Memory B cell (primary cell): ENCODE results near the gene TWNK.
"Not testable (repeated sequence)": the region's sequence is repeated elsewhere in the genome, so short reads cannot be mapped to it uniquely, and the experiment has no call there.

Experiments
- ATAC-seq: fragments of 150-1000 bp; cut with Tn5 transposase; 2 replicates; pipeline ENCODE4 v1.10.0; 2021; ENCODE audit warnings: low read depth, mild to moderate bottlenecking, moderate library complexity
- DNase-seq, 2 donors: peaks; one replicate each; pipeline ENCODE4 v3.0.0; 2022; ENCODE audit warnings: low spot score in 2 of 2
- H3K27ac Mint-ChIP-seq: one replicate; pipeline ENCODE4 v1.8.0; 2022; ENCODE audit warnings: mild to moderate bottlenecking, moderate library complexity, mixed read lengths
- H3K27me3 Mint-ChIP-seq: one replicate; pipeline ENCODE4 v1.8.0; 2022; ENCODE audit warnings: mixed read lengths
- H3K36me3 Mint-ChIP-seq: one replicate; pipeline ENCODE4 v1.8.0; 2022; ENCODE audit warnings: mild to moderate bottlenecking, mixed read lengths
- H3K4me1 Mint-ChIP-seq: one replicate; pipeline ENCODE4 v1.8.0; 2022; ENCODE audit warnings: mixed read lengths
- H3K4me3 Mint-ChIP-seq: one replicate; pipeline ENCODE4 v1.8.0; 2022; ENCODE audit warnings: mild to moderate bottlenecking, moderate library complexity, mixed read lengths
- H3K9me3 Mint-ChIP-seq: one replicate; pipeline ENCODE4 v1.8.0; 2022; ENCODE audit warnings: mixed read lengths

TWNK gene

DNA sequence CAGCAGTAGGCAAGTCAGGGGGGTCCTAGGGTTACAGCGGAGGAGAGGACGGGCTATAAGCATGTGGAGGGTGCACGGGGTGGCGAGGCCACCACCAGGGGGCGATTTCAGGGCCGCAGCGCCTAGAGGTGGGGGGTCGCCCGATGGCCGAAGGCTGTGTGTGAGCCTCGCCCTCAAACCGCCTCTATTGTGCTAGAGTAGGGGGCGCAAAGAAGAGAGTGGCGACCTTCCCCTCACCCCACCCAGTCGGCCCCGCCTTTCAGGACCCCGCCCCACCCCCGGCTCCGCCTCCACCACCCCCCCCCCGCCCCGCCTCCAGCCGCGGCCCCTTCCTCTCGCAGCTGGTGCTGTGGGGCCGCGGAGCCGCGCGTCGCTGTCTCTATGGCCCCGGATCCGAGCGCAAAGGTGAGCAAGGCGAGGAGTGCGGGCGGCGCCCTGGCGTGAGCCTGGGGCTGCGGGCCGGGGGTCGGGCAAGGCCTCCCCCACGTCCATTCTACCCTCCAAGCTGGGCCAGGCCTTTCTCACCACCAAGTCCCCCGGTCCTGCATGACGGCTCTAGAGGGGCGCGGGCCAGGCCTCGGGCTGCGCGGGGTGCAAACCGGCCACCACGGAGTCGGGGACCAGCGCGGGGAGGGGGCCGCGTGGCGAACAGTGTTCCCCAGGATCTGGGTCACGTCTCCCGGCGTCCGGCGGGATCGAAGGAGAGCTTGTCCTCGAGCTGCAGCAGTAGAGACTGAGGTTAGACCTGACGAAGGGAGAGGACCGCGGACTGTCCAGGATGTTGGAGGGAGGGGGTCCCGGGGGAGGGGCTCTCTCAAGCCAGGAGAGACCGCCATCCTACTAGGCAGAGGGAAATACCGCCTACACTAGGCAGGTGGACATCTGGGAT is 17.9 kb upstream of the TWNK start, which contains the start of gene SEMA4G:
Gene SEMA4G (plus strand): TSS at position 318 of the 889 bp plus-strand sequence. CDS start 3,409 bp downstream, outside the sequence.
- Mint-ChIP-seq H3K9me3 (no peaks in the 10 kb centered on the region), H3K27ac (no peak within 1 kb of the TSS), H3K36me3 (peaks cover 7% of the 10 kb centered on the region), H3K27me3 (no peaks in the 10 kb centered on the region), H3K4me3 (peak within 1 kb of the TSS; percentile 77), H3K4me1 (peaks cover 21% of the 10 kb centered on the region)
- peak; percentile 85 for ATAC-seq
- DNase-seq, result peak; percentile 49 to 68

DNA sequence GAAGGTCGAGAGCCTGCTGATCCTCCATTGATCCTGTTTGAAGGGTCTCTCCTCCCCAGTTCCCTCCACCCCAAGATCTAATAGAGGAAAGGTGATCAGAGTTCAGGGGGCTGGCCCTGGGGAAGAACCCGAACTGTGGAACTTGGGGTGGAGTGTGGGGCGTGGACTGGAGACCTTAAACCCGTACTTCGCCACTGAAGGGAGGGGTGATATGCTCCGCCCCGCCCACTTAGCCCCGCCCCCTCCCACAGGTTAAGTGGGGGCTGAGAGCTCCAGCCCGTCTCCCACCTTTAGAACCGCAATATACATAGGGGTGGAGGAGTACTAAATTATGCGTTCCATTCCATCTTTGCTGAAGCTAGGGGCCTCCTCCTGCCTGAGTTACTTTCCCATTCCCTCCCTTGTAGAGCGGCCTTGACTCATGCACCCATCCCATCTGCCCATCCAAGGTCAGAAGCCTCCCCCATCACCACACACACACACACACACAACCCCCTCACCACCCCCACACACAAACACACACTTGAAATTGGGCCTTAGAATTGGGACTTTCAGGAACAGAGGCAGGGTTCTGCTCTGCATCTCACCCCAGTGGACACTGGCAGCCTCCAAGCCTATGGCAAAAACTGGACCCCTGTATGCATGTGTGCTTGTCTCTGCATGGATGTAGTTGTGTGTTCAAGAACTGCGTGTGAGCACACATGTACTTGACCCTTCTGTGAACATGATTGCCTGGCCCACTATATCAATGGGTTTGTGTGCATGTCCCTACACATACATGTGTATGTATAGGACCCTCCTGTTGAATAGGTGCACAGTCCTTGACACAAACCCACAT is 17.0 kb upstream of the TWNK start:
- Mint-ChIP-seq H3K4me1 (peaks cover 21% of the 10 kb centered on the region), H3K36me3 (peaks cover 5% of the 10 kb centered on the region), H3K27me3 (no peaks in the 10 kb centered on the region), H3K27ac (no peak overlapping the region), H3K4me3 (peak overlapping the region; percentile 77), H3K9me3 (no peaks in the 10 kb centered on the region)
- ATAC-seq (peak; percentile 57), DNase-seq (peak in 1 of 2 donors; percentile 9)

GRCh38 chr10:100970914-100971811 is 16.2 kb upstream of the TWNK start:
- Mint-ChIP-seq H3K9me3 (no peaks in the 10 kb centered on the region), H3K4me3 (peak overlapping the region; percentile 77), H3K27ac (no peak overlapping the region), H3K4me1 (peaks cover 21% of the 10 kb centered on the region), H3K36me3 (no peaks in the 10 kb centered on the region), H3K27me3 (no peaks in the 10 kb centered on the region)
- no peak for ATAC-seq
- no peak for DNase-seq

- Mint-ChIP-seq H3K4me3 (no peak overlapping the region), H3K27ac (no peak overlapping the region), H3K9me3 (no peaks in the 10 kb centered on the region), H3K36me3 (peaks cover 3% of the 10 kb centered on the region), H3K4me1 (peaks cover 21% of the 10 kb centered on the region), H3K27me3 (no peaks in the 10 kb centered on the region)
- ATAC-seq (no peak), DNase-seq (no peak)
Observed at GRCh38 chr10:100972115-100972903, 15.0 kb upstream of the TWNK start.

DNA sequence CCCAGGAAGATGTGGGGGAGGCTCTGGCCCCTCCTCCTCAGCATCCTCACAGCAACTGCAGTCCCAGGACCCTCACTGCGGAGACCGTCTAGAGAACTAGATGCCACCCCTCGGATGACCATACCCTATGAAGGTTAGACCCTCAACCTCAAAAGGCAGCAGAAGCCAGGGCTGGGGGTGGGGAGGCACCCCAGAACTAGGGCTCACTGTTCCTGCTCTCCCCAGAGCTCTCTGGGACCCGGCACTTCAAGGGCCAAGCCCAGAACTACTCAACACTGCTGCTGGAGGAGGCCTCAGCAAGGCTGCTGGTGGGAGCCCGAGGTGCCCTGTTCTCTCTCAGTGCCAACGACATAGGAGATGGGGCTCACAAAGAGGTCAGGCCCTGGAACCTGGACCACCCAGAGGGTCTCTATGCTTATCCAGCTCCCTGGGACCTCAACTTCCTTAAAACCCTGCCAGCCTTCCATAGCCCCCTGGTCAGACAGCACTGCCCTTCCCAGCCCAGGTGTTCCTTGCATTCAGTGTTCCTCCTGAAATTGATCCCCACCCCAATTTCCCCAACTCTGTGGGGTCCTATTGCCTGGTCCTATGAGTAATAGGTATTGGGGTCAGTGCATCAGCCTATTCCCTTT is 14.3 kb upstream of the TWNK start:
- ATAC-seq (no peak), DNase-seq (no peak)
- Mint-ChIP-seq H3K36me3 (peaks cover 3% of the 10 kb centered on the region), H3K4me1 (peaks cover 19% of the 10 kb centered on the region), H3K9me3 (no peaks in the 10 kb centered on the region), H3K4me3 (no peak overlapping the region), H3K27ac (no peak overlapping the region), H3K27me3 (no peaks in the 10 kb centered on the region)

GRCh38 chr10:100975397-100975796 is 11.9 kb upstream of the TWNK start:
- H3K4me3 Mint-ChIP-seq, H3K4me1 Mint-ChIP-seq, H3K9me3 Mint-ChIP-seq, H3K27ac Mint-ChIP-seq, H3K36me3 Mint-ChIP-seq, DNase-seq, ATAC-seq, H3K27me3 Mint-ChIP-seq: not testable (repeated sequence)

- ATAC-seq, result no peak
- H3K4me1 Mint-ChIP-seq, result no peaks in the 10 kb centered on the region
- no peaks in the 10 kb centered on the region for H3K9me3 Mint-ChIP-seq
- H3K4me3 Mint-ChIP-seq, result no peak overlapping the region
- no peak for DNase-seq
- H3K27ac Mint-ChIP-seq, result no peak overlapping the region
- peaks cover 12% of the 10 kb centered on the region for H3K36me3 Mint-ChIP-seq
- no peaks in the 10 kb centered on the region for H3K27me3 Mint-ChIP-seq
Observed at GRCh38 chr10:100976906-100977305, 10.4 kb upstream of the TWNK start.

- Mint-ChIP-seq H3K4me1 (no peaks in the 10 kb centered on the region), H3K27ac (no peak overlapping the region)
Observed at GRCh38 chr10:100977436-100977835, 9.9 kb upstream of the TWNK start.

GRCh38 chr10:100978121-100978900 is 9.0 kb upstream of the TWNK start:
- no peaks in the 10 kb centered on the region for H3K4me1 Mint-ChIP-seq
- no peak overlapping the region for H3K27ac Mint-ChIP-seq
- DNase-seq, result no peak
- no peak overlapping the region for H3K4me3 Mint-ChIP-seq
- H3K9me3 Mint-ChIP-seq, result no peaks in the 10 kb centered on the region
- ATAC-seq, result no peak
- H3K36me3 Mint-ChIP-seq, result peaks cover 21% of the 10 kb centered on the region
- H3K27me3 Mint-ChIP-seq, result no peaks in the 10 kb centered on the region

More at GRCh38 chr10:100977436-100977835, 9.9 kb upstream of the TWNK start:
- Mint-ChIP-seq H3K9me3 (no peaks in the 10 kb centered on the region), H3K4me3 (no peak overlapping the region), H3K36me3 (peaks cover 16% of the 10 kb centered on the region), H3K27me3 (no peaks in the 10 kb centered on the region)
- ATAC-seq (no peak), DNase-seq (no peak)

DNA sequence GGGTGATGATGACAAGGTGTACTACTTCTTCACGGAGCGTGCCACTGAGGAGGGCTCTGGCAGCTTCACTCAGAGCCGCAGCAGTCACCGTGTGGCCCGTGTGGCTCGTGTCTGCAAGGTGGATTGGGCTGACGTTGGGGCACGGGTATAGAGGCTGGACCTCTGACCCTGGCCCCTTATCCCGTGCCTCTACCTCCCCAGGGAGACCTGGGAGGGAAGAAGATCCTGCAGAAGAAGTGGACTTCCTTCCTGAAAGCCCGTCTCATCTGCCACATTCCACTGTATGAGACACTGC is 8.5 kb upstream of the TWNK start:
- H3K4me1 Mint-ChIP-seq, result peaks cover 2% of the 10 kb centered on the region
- H3K9me3 Mint-ChIP-seq, result no peaks in the 10 kb centered on the region
- peaks cover 24% of the 10 kb centered on the region for H3K36me3 Mint-ChIP-seq
- H3K27me3 Mint-ChIP-seq, result no peaks in the 10 kb centered on the region
- ATAC-seq (no peak), DNase-seq (no peak)
- H3K27ac Mint-ChIP-seq, result no peak overlapping the region
- no peak overlapping the region for H3K4me3 Mint-ChIP-seq

DNA sequence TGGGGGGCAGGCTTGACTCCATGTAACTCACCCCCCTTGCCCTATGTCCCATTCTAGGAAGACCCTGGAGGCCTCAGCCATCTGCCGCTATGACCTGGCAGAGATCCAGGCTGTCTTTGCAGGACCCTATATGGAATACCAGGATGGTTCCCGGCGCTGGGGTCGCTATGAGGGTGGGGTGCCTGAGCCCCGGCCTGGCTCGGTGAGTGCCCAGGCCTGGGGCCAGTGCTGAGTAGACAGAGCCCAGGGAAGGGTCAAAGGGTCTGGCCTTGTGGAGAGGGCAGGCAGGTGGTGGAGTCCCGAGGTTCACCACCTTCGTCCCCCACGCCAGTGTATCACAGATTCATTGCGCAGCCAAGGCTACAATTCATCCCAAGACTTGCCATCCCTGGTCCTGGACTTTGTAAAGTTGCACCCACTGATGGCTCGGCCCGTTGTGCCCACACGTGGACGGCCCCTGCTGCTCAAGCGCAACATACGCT is 7.5 kb upstream of the TWNK start:
- Mint-ChIP-seq H3K27ac (no peak overlapping the region), H3K4me3 (no peak overlapping the region), H3K4me1 (peaks cover 2% of the 10 kb centered on the region), H3K36me3 (peaks cover 26% of the 10 kb centered on the region), H3K9me3 (no peaks in the 10 kb centered on the region), H3K27me3 (no peaks in the 10 kb centered on the region)
- ATAC-seq (no peak), DNase-seq (no peak)

DNA sequence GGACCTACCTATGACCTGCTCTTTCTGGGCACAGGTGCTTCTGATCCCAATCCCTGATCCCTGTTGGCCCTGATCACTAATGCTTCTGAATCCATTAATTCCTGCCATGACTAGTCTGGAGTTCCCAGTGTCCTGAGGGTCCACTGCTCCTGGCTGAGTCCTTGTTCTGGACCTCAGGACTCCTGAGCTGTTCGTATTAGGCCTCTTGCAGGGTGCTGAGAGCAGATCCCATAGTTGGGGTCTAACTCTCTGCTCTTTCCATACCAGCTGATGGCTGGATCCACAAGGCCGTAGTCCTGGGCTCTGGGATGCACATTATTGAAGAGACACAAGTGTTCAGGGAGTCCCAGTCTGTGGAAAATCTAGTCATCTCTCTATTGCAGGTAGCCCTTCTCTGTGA is 7.0 kb upstream of the TWNK start:
- DNase-seq, result no peak
- Mint-ChIP-seq H3K27ac (no peak overlapping the region), H3K9me3 (no peaks in the 10 kb centered on the region), H3K4me3 (no peak overlapping the region), H3K27me3 (no peaks in the 10 kb centered on the region), H3K4me1 (peaks cover 2% of the 10 kb centered on the region), H3K36me3 (peaks cover 26% of the 10 kb centered on the region)
- no peak for ATAC-seq
